Stomach (tissue), 9 donors: ENCODE measurements around the gene WSCD1. TPM values are rescaled to one million over a fixed set of nuclear protein-coding genes. Genes with fewer than 3 reads are reported as not detected.

Source experiments
- DNase-seq, 2 donors: peaks; one replicate each; pipeline versions ENCODE4 v3.0.0 to v3.0.0-alpha.2; 2013 to 2019
- H3K27ac ChIP-seq, 5 donors: fragments of 200-600 bp in 4 of 5; sonication (generic) in 4 of 5; one replicate each; pipeline ENCODE4 v1.5.1; 2013 to 2019; ENCODE audit warnings: mild to moderate bottlenecking in 1 of 5, moderate library complexity in 1 of 5
- H3K27me3 ChIP-seq, 3 donors: fragments of 200-600 bp; sonication (generic); one replicate each; pipeline ENCODE4 v1.5.1; 2017 to 2019; ENCODE audit warnings: mixed run types in 1 of 3
- H3K36me3 ChIP-seq, 4 donors: fragments of 200-600 bp; sonication (generic); 1 replicate in 3 of 4; 2 replicates in 1 of 4; pipeline ENCODE4 v1.5.1; 2016 to 2019
- H3K4me1 ChIP-seq, 4 donors: fragments of 200-600 bp; sonication (generic); one replicate each; pipeline ENCODE4 v1.5.1; 2016 to 2019
- H3K4me3 ChIP-seq, 4 donors: fragments of 200-600 bp; sonication (generic) in 3 of 4; one replicate each; pipeline ENCODE4 v1.5.1; 2016 to 2019; ENCODE audit warnings: mild to moderate bottlenecking in 1 of 4
- H3K9me3 ChIP-seq, 4 donors: fragments of 200-600 bp; sonication (generic); one replicate each; pipeline ENCODE4 v1.5.1; 2016 to 2019
- EP300 ChIP-seq: sonication (generic); formaldehyde crosslinking; IDR thresholded peaks from one replicate; pipeline ENCODE4 v1.6.1; 2017; ENCODE audit warnings: antibody characterized with exemption
- POLR2A ChIP-seq, 4 donors: fragments of 450-650 bp; IDR thresholded peaks; one replicate each; pipeline ENCODE4 v1.6.1; 2016; ENCODE audit warnings: antibody characterized with exemption in 4 of 4, control low read depth in 2 of 4, mild to moderate bottlenecking in 1 of 4, moderate library complexity in 1 of 4
- POLR2AphosphoS5 ChIP-seq, 3 donors: sonication (generic); formaldehyde crosslinking; IDR thresholded peaks; one replicate each; pipeline ENCODE4 v1.6.1; 2016; ENCODE audit warnings: antibody characterized with exemption in 3 of 3
- WGBS, 5 donors: extraction: QIAGEN DNeasy Blood & Tissue Kit in 3 of 5; methylation state at CpG; one replicate each; pipeline versions ENCODE4 v1.1.5 to v1.1.7; 2013 to 2018; 5-methylcytosine and 5-hydroxymethylcytosine counted together
- intact Hi-C: fragments of 100-400 bp; cut with DNase I; formaldehyde crosslinking; loops from one replicate; pipeline ENCODE4 v1.15.1; 2023; ENCODE audit warnings: low total_unique reads
- polyA plus RNA-seq, 3 donors: library from polyadenylated mRNA; stranded (reverse); fragments of 200-250 nt; gene quantifications; one replicate each; pipeline ENCODE4 v1.2.3, GENCODE V29; 2013
- total RNA-seq, 5 donors: library from RNA; depleted of rRNA; stranded (reverse); fragments of >200 nt; gene quantifications; one replicate each; pipeline versions ENCODE4 v1.1.0 to v1.2.3, GENCODE V29; 2014 to 2016
- TF ChIP-seq, protein P1 (sequence below), 7 experiments: fragments of 450-650 bp in 4 of 7; fragments of 200-600 bp in 3 of 7; sonication (generic) in 3 of 7; IDR thresholded peaks; one replicate each; pipeline ENCODE4 v1.5.1; 2016 to 2019; ENCODE audit warnings: antibody characterized with exemption in 7 of 7, control low read depth in 2 of 7, mild to moderate bottlenecking in 1 of 7
- donor health status: healthy with polysubstance abuse.
- donor health status: Bipolar disorder and iron deficiency.
- donor health status: healthy.

The WSCD1 gene
- total and polyA plus RNA-seq, 8 donors: 0.58 to 32.7 (median 1.2) TPM

DNA sequence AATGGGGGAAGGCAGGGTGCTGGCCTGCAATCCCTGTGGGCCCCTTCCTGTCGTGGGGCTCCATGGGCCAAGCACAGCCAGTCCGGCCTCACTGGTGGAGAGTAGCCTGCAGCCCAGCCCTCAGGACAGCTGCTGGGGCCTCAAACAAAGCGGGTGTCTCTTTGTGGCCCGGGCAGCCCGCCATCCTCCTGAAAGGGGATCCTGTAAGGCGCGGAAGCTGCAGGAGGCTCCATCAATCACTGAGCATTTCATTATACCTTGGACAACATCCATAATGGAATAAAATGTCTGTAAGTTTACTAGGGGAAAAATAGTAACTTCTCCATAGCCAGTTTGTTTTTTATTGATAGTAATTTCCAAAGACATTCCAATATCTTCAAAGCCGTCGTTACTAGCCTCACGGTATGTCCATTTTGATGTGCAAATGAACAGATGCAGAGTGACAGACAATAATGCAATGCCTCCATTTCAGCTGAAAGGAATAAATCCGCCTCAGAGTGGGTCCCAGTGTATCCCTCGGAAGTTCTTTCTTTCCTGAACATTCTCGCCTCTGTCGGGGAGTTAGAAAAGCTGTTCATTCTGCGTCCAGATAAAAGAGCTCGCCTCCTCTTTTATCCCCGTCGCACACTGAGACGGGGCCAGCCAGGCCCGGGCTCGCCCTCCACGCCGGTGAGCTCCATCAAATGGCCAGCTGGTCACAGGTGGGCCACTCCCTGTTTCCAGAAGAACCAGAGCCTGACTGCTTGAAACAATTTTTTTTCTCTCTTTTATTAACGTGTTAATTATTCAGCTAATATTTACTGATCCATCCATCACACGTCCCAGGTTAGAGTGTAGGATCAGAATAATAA lies 14.4 kb downstream of the WSCD1 start:
- Histone ChIP-seq H3K36me3 (peaks cover 0 to 11% (median 0%) of the 10 kb centered on the region in 4 donors), H3K27ac (no peak overlapping the region), H3K9me3 (no peaks in the 10 kb centered on the region), H3K4me3 (no peak overlapping the region), H3K4me1 (no peaks in the 10 kb centered on the region), H3K27me3 (no peaks in the 10 kb centered on the region)
- 44 to 65% (median 55%) methylated on average over 25 of the region's 25 CpGs for WGBS, 5 donors
- no peak for TF ChIP-seq EP300
- no peak for TF ChIP-seq POLR2AphosphoS5 (IDR thresholded peaks at IDR 0.05)
- TF ChIP-seq POLR2A (IDR thresholded peaks at IDR 0.05): no peak
- TF ChIP-seq, protein P1, sequence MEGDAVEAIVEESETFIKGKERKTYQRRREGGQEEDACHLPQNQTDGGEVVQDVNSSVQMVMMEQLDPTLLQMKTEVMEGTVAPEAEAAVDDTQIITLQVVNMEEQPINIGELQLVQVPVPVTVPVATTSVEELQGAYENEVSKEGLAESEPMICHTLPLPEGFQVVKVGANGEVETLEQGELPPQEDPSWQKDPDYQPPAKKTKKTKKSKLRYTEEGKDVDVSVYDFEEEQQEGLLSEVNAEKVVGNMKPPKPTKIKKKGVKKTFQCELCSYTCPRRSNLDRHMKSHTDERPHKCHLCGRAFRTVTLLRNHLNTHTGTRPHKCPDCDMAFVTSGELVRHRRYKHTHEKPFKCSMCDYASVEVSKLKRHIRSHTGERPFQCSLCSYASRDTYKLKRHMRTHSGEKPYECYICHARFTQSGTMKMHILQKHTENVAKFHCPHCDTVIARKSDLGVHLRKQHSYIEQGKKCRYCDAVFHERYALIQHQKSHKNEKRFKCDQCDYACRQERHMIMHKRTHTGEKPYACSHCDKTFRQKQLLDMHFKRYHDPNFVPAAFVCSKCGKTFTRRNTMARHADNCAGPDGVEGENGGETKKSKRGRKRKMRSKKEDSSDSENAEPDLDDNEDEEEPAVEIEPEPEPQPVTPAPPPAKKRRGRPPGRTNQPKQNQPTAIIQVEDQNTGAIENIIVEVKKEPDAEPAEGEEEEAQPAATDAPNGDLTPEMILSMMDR (IDR thresholded peaks at IDR 0.05): no peak
- intact Hi-C loops: no loop called here
- peak in 1 of 2 donors; percentile 30 for DNase-seq

DNA sequence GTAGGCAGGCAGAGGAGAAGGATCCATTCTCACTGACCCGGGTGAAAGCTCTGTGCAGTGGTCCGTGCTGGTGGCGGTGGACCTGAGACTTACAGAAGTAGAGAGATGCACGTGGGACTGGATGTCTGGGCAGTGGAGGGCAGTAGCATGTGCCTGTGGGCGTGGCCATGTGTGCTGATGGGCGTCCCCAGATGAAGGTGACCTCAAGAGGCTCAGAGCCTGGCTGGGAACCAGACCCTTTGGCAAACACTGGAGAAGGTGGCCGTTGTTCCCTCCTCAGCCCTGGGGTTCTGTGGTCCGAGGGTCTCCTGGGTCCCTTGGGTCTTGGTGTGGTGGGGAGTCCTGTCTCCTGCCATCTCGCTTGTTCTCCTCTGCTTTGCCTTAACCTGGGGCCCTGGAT lies 15.6 kb downstream of the WSCD1 start:
- H3K27ac ChIP-seq: no peak overlapping the region
- no peak for TF ChIP-seq POLR2A (IDR thresholded peaks at IDR 0.05)
- TF ChIP-seq EP300: no peak
- TF ChIP-seq, protein P1 (IDR thresholded peaks at IDR 0.05): no peak
- no peak for TF ChIP-seq POLR2AphosphoS5 (IDR thresholded peaks at IDR 0.05)
- DNase-seq: peak; percentile 21 to 34
- no peaks in the 10 kb centered on the region for H3K27me3 ChIP-seq
- 60 to 79% (median 65%) methylated on average over 9 of the region's 9 CpGs for WGBS, 5 donors
- no peaks in the 10 kb centered on the region for H3K4me1 ChIP-seq
- peaks cover 0 to 6% (median 0%) of the 10 kb centered on the region in 4 donors for H3K36me3 ChIP-seq
- no peaks in the 10 kb centered on the region for H3K9me3 ChIP-seq
- no peak overlapping the region for H3K4me3 ChIP-seq
- intact Hi-C loops: no loop called here

DNA sequence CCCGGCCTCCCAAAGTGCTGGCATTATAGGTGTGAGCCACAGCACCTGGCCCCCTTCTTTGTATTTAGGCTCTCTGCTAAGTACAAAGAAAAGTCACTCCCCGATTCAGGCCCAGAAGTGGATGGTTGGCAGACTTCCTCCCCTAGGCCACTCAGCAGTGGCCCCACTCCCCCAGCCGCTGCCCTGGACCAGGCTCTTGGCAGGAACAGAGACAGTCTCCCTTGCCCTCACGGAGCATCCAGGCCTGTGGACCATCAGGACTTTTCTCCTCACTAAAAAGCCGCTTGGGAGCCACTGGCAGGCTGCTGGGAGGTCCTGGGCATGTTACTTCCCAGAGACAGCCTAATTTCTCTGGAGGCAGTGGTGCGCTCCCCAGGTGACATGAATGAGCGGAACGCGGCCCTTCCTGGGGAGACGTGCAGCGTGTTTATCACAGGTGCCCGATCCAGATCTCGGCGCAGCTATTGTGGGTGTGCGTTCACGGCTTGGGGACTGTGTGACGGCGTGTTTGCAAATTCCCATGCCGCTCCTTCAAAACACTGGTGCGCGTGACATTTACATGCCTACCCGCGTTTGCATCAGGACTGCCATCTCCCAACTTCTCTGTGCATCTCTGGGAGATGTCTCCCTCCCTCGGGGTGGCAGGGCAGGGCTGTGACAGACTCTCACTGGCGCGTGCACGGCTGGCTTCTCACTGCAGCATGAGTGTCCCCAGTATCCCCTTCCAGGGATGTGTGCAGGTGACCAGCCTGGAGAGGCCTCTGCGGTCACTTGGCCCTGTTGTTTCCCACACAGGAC lies 16.6 kb downstream of the WSCD1 start:
- Histone ChIP-seq H3K9me3 (no peaks in the 10 kb centered on the region), H3K36me3 (no peaks in the 10 kb centered on the region), H3K4me3 (no peak overlapping the region), H3K27ac (no peak overlapping the region), H3K27me3 (no peaks in the 10 kb centered on the region), H3K4me1 (no peaks in the 10 kb centered on the region)
- DNase-seq: no peak
- WGBS, 5 donors: 89 to 92% (median 90%) methylated on average over 22 to 28 of the region's 28 CpGs
- intact Hi-C loops: no loop called here
- no peak for TF ChIP-seq EP300
- no peak for TF ChIP-seq POLR2AphosphoS5 (IDR thresholded peaks at IDR 0.05)
- TF ChIP-seq, protein P1 (IDR thresholded peaks at IDR 0.05): no peak
- TF ChIP-seq POLR2A (IDR thresholded peaks at IDR 0.05): no peak

DNA sequence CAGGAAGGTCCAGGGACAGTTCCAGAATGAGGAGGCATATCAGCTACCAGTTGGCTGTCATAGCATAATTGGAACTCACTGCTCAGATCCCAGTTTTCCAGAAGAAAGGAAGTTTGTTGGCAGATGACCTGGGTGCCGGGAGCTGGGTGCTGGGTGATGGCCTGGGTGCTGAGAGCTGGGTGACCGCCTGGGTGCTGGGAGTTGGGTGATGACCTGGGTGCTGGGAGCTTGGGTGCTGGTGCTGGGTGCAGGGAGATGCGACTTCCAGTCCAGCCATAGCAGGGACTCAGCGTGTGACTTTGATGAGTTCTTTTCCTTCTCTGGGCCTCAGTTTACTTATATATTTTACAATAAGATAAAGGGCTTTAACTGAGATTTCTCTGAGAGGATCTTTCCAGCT lies 18.0 kb downstream of the WSCD1 start:
- Histone ChIP-seq H3K4me3 (no peak overlapping the region), H3K36me3 (no peaks in the 10 kb centered on the region), H3K27me3 (no peaks in the 10 kb centered on the region), H3K9me3 (no peaks in the 10 kb centered on the region), H3K27ac (no peak overlapping the region), H3K4me1 (no peaks in the 10 kb centered on the region)
- WGBS, 5 donors: 82 to 97% (median 96%) methylated on average over 4 of the region's 4 CpGs
- TF ChIP-seq POLR2AphosphoS5 (IDR thresholded peaks at IDR 0.05): no peak
- TF ChIP-seq, protein P1 (IDR thresholded peaks at IDR 0.05): no peak
- no peak for TF ChIP-seq POLR2A (IDR thresholded peaks at IDR 0.05)
- no peak for TF ChIP-seq EP300
- intact Hi-C loops: no loop called here
- no peak for DNase-seq
